Stimulated activated CD4-positive, alpha-beta T cell treated with anti-CD3 and anti-CD28 coated beads, Interleukin-12 subunit alpha, Interleukin-12 subunit beta, amount 100 ng/mL, for 48 hours (primary cell): Measurements from ENCODE around the gene CAMKK2.
"Not testable (repeated sequence)": the region's sequence is repeated elsewhere in the genome, so short reads cannot be mapped to it uniquely, and the experiment has no call there.

ENCODE experiments used
- DNase-seq, 3 donors: peaks; one replicate each; pipeline ENCODE4 v3.0.0-alpha.2; 2020; ENCODE audit warnings: low read depth in 2 of 3, low spot score in 1 of 3

CAMKK2 gene

DNA sequence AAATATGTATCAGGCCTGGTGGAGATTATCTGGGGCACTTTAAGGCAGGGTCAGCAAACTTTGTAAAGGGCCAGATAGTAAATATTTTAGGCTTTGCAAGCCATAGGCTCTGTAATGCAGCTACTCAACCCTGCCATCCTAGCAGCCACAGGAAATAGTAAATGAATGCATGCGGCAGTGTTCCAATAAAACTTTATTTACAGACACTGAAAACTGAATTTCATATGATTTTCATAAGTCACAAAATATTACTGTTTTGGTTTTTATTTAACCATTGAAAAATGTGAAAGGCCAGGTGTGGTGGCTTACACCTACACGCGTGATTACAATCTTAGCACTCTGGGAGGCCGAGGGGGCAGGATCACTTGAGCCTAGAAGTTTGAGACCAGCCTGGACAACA lies 3.2 kb upstream of the CAMKK2 start:
- no peak for DNase-seq

DNA sequence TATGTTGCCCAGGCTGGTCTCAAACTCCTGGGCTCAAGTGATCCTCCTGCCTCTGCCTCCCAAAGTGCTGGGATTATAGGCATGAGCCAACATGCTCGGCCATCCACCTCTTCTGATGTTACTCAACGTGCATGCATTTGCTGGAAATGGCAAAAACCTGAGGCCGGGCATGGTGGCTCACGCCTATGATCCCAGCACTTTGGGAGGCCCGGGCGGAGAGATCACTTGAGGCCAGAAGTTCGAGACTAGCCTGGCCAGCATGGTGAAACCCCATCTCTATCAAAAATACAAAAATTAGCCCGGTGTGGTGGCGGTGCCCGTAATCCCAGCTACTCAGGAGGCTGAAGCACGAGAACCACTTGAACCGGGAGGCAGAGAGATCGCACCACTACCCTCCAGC lies 1.9 kb upstream of the CAMKK2 start:
- DNase-seq = not testable (repeated sequence)

DNA sequence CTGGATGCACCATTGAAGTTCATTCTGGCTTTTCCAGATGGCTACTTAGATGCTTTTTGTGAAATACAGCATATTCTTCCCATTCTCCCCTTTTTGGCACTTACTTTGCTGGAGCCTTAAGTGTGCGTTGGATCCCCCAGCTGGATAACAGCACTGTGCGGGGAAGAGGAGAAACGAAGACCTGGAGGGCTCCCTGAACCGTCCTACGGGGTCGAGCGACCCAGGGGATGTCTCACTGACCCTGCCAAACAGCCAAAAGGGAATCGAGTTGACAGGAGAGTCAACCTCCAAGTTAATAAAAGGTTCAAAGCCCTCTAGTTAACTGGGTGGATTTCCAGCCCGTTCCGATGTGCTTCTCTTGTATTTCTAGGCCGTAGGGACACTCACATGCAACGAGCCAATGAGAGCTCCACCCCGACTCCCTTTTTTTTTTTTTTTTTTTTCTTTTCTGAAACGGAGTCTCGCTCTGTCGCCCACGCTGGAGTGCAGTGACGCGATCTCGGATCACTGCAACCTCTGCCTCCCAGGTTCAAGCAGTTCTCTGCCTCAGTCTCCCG lies 1.0 kb upstream of the CAMKK2 start:
- DNase-seq = peak; percentile 45 to 63 (median 63)

DNA sequence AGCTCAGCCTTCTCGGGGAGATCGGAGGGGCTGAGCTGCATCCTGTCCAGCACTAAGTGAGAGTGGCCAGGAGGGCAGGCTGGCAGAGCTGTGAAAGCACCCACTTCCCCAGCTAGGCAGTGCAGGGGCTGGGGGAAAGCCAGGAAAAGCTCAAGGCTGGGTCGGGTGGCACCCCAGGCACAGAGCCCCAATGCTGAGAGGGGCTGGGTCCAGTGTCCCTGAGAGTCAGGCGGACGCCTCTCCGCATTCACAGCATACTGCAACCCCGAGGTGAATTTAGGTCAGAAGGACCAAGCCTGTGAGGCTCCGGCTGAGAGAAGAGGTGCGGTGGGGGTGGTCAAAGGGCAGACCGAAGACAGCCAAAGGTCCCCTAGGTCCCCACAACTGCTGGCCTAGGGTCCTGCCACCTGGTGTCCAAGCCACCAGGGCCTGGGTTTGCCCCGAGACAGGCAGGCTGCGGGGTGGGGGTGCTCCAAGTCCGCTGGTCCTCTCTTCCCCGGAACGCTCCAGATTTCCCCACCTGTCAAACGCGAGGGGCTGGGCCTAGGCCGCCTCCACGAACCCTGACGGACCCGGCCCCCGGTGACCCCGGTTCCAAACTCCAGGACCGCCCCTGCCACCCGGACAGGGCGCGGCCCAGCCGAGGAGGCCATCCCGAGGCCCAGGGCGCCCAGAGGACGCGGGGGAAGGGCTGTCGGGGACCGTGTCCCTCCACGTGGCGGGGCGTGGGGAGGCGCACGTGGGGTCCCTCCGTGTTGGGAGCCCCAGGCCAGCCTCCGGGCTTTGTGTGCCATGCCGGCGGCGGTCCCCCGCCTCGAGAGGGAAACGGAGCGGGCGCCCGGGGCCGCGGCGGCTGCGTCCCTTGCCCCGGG lies 527 bp downstream of the CAMKK2 start:
- peak in 2 of 3 donors; percentile 11 to 12 for DNase-seq

DNA sequence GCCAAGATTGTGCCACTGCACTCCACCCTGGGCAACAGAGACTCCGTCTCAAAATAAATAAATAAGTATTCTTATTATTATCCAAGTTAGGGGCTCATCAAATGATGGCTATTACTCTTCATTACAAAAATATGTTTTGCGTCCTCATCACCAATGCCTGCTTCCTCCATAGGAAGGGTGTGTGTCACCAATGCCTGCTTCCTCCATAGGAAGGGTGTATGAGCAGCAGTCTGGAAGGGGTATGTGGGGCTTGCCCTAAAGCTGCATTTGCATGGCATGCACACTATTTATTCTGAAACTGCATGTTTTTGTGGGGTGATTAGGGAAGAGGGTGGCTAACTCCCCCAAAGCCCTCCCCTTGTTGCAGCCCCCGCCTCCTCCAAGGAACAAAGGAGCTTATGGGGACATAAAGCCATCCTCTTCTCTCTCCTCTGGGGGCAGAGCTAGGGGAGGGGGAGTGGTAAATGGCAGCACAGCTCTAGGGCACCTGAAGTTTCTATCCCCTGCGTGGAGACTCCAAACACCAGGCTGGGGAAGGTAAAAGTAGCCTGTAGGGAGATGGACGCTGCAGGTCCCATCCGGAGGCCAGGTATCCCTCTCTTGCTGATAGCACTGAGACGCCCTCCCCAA lies 1.3 kb downstream of the CAMKK2 start:
- no peak for DNase-seq

DNA sequence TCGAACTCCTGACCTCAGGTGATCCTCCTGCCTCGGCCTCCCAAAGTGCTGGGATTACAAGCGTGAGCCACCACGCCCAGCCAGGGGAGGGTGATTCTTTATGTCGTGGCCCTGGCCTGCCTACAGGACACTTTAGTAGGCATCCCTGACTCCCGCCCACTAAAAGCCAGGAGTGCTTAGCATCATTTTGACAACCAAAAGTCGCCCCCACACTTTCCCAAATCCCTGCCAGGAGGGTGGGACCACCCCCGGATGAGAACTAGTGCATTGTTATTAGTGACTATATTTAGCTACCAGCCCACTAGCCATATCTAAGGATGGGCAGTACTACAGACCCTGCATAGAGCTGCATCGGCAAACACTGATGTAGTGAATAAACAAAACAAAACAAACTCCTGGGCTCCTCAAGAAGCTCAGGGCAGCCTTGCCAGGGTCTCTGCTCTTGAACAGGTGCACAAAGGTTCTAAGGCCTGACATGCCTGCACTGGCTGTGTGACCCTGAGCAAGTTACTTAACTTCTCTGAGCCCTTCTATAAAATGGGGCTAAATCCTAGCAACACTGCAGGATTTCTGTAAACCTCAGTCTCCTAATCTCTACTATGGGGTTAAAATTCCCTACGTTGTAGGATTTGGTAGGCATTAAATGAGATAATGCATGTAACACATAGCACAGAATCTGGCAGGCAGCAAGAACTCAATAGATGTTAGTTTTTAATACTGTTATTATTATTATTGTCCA lies 2.2 kb downstream of the CAMKK2 start:
- no peak for DNase-seq

DNA sequence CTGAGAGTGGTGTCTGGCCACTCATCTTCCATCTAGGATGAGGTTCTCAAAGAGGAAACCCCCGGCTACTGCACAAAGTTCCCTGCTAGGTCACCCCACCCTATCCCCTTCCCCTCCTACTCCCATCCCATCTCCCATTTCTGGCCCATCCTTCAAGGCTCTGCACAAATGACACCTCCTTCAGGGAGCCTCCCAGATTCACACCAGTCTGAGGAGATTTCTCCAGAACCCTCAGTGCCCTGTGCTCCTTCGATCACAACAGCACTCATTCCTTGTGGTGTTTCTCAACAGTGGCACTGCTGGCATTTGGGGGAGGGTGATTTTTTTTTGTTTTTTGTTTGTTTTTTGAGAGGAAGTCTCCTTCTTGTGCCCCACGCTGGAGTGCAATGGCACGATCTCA lies 2.9 kb downstream of the CAMKK2 start:
- no peak for DNase-seq

DNA sequence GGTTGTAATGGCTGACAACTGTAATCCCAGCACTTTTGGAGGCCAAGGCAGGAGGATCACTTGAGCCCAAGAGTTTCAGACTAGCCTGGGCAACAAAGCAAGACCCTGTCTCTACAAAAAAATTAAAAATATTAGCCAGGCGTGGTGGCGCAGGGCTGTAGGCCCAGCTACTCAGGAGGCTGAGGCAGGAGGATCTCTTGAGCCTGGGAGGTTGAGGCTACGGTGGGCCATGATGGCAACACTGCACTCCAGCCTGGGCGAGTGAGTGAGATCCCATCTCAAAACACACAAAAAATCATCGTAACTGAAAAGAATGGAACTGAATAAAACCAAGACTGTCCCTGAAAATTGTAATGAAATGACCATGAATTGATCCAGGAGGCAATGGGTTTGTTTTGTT lies 6.1 kb downstream of the CAMKK2 start:
- DNase-seq = no peak

DNA sequence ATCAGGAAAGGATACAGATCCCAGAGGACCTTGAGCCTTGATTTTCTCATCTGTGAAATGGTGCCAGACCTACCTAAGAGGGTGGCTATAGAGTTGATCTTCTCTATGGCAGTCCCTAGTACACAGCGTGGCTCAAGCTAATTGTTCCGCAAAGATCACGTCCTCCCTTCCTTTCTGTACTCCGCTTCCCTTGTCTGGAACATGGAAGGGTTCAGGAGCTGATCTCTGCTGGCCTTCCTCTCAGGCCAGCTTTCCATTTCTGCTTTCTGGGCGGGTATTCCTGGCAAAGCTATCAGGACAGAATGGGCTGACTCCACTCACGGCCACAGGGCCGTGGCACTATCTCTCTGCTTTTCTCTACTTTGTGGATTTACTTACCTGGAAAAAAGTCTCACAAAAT lies 6.5 kb downstream of the CAMKK2 start:
- no peak for DNase-seq

DNA sequence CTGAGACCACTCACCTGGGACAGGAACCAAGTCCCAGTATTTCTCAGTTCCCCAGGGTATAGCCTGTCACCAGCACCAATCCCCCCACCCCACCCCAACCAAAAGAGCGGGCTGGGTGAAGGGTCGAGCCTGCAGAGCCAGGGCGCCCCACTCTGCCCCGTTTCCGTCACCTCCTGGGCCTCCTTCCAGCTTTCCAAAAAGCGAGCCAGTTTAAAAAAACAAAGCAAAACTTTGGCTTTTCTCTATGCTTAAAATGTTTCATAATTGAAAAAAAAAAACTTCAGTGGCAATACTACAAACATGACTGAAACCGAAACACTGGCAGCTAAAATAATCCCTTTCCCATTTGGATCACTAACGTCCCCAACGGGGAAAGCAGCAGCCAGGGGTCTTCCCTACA lies 7.5 kb downstream of the CAMKK2 start:
- no peak for DNase-seq

DNA sequence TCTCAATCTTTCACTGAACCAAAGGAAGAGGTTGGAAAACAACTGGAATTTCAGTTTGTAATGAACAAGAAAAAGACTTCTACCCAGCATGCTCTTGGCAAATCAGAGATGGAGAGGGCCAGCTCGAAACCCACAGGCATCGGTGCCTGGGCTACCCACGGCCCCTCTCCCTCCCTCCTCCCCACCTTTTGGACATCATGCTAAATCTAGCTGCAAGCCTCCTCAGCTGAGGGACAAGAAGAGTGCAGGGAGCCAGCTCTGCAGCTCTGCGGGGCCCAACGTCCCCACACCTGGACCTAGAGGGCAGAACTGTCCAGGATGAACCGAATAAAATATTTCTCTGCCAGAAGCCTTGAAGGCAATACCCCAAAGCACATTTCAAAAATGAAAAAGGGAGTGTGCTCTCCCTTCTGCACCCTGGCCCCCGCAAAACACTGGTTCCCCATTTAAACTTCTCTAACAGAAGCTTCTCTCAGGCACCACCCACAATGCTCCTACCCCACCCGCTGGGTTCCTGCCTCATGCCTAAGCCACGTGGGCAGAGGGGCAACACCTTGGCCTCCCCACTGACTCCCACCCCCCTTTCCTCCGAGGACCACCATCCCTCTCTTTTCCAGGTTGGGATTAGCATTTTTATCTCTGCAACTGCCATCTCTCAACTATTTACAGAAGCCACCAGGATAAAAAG lies 8.2 kb downstream of the CAMKK2 start:
- DNase-seq = no peak

DNA sequence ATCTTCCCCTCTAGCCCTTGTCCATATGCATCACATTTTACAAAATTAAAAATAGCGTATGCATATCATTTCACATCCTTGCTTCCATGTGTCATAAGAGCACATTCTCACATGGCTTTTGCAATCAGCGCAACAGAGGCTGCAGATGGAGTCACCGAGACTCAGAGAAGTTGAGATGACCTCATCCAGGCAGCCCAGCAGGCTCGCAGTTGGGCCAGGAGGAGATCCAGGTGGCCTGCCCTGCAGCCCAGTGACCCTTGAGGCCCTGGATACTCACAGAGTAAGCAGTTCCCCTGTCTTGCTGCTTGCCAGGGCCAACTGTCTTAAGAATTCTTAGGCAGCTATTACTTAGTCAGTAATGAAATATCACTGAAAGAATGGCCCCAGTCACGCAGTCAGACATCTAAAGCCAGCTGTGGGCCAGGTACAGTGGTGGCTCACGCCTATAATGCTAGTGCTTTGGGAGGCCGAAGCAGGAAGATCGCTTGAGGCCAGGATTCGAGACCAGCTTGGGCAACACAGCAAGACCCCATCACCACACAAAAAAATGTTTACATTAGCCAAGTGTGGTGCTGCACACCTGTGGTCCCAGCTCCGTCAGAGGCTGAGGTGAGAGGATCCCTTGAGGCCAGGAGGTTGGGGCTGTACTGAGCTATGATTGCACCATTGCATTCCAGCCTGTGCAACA lies 9.1 kb downstream of the CAMKK2 start:
- DNase-seq = no peak

DNA sequence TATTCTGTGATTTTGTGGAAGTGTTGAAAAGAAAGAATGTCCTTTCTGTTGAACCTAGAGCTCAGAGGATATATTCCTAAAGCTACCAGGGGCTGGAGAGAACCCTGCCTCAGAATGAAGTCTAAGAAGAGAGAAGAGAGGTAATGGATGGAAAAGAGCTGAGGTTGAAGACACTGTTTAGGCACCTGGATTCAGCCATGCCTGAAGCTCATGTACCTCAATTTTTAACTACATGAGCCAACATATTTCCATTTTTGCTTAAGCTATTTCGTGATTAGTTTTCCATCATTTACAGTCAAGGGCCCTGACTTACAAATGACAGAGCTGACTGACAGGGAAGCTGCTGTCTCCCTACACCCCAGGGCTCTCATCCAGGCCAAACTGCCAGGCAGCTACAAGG lies 10.7 kb downstream of the CAMKK2 start:
- DNase-seq = no peak

DNA sequence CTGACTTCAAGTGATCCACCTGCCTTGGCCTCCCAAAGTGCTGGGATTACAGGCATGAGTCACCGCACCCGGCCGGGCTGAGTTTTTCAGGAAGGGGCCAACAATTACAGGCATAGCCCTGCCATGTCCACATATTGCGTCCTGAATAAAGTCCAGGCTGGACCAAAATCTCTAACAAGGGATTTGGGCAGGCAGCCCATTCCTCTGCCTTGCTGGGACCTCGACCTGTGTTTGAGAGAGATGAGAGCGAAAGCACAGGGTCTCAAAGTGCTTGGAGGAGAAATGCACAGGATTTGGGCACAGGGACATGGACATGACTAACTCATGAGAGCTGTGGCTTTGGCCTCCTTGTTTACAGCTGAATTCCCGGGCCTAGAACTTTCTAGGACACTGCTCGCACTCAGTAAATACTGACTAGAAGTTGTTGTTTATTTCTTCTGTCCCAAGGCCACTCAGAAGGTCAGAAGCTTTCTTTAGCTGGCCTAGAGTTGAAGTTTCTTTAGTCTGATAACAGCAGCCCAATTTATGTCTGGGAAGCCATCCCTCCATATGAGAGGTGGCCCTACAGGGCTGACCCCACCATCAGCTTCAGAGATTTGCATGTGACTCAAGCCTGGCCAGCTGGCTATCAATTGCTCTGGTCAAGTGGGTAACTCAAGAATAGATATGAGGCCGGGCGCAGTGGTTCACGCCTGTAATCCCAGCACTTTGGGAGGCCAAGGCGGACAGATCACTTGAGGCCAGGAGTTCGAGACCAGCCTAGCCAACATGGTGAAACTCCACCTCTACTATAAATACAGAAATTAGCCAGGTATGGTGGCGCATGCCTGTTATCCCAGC lies 11.7 kb downstream of the CAMKK2 start:
- DNase-seq = no peak

DNA sequence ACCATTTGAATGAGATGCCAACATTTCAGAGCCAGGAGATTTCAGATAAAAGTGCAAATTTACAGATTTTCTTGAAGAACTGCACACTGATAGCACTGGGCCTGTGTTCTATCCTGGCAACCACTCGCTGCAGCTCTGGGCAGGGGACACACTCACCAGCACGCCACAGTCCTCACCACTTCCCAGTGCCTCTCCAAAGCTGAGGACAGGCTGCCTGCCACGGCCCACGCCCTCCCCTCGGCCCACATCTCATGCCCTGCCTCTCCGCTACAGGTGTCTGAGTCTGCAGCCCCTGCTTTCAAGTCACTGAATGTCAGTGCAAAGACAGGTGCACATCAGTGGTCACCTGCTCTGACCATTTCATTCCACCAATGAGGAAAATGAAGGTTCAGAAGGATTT lies 12.7 kb downstream of the CAMKK2 start:
- no peak for DNase-seq

DNA sequence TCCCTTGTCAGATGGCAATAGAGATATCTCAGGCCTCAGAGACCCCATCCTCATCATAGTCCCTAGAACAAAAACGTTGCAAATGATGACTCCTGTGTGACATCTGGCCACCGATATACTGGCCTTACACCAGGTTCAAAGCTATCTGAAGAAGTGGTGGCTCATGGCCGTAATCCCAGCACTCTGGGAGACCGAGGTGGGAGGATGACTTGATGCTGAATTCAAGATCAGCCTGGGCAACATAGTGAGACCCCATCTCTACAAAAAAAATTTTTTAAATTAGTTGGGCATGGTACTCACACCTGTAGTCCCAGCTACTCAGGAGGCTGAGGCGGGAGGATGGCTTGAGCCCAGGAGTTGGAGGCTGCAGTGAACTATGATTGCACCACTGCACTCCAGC lies 13.1 kb downstream of the CAMKK2 start:
- no peak for DNase-seq

DNA sequence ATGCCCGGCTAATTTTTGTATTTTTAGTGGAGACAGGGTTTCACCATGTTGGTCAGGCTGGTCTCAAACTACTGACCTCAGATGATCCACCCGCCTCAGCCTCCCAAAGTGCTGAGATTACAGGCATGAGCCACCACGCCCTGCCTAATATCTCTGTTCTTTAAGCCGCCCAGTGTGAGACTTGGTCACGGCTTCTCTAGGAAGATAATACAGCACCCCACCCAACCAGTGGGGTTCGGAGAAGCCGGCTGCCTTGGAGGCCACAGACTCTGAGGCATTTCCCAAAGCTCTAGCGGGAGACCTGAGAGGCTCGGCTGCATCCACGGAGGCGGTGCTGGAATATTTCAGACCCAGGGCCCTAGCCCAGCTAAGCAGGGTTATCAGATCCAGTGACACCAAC lies 13.6 kb downstream of the CAMKK2 start:
- DNase-seq = not testable (repeated sequence)

DNA sequence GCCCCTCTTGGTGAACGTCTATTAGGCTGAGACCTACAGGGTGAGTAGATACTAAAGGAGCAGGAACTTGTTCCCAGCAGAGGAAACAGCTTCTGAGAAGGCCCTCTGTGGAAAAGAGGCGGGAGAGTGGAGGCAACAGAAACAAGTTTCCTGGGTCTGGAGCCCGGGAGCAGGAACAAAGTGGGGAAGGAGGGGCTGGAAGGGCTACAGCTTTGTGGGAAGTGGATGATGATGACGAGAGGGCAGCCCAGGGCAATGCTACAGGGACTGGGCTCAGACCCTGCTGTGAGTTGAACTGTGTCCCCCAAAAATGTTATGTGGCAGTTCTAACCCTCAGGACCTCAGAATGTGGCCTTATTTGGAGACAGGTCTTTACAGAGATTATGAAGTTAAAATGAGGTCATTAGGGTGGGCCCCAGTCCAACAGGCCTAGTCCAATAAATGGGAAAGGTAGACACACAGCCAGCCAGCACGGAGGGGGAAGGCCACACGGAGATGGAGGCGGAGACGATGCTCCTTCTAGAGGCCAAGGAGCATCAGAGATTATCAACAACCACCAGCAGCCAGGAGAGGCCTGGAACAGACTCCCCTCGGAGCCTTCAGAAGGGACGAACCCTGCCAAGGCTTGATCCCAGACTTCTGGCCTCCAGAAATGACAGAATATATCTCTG lies 14.3 kb downstream of the CAMKK2 start:
- DNase-seq = no peak

DNA sequence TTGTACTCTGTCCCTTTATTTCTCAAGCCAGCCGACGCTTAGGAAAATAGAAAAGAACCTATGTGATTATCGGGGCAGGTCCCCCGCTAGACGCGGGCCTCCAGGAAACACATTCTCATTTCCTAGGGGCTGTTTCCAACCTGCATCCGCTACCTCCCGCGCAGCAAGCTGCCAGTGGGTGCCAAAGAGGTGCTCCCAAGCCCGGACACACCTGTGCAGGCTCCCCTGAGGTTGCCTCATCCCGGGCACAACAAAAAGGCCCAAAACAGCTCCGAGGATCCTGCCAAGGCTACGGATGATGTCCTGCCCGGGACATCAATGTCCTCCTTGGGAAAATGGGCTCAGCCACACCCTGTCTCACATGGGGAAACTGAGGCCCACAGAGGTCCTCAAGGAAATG lies 15.4 kb downstream of the CAMKK2 start:
- not testable (repeated sequence) for DNase-seq
